Brain microvascular endothelial cell (primary cell): ENCODE data around the gene SLC4A8.

Experiments
- DNase-seq: peaks from one replicate; pipeline ENCODE4 v3.0.0-alpha.2; 2020
- H3K27ac ChIP-seq: fragments of 250-450 bp; sonication (Bioruptor Pico); 2 replicates; pipeline ENCODE4 v1.5.1; 2020; ENCODE audit warnings: mild to moderate bottlenecking, moderate library complexity
- H3K27me3 ChIP-seq: fragments of 250-450 bp; sonication (Bioruptor Pico); replicated peaks from 2 replicates; pipeline ENCODE4 v1.5.1; 2020; ENCODE audit warnings: mild to moderate bottlenecking
- H3K36me3 ChIP-seq: fragments of 250-450 bp; sonication (Bioruptor Pico); replicated peaks from 2 replicates; pipeline ENCODE4 v1.5.1; 2020; ENCODE audit warnings: mild to moderate bottlenecking
- H3K4me3 ChIP-seq: 2 replicates; pipeline ENCODE4 v1.5.1; 2011; ENCODE audit warnings: low read depth, mild to moderate bottlenecking, control low read depth, low read length, moderate library complexity
- CTCF ChIP-seq: IDR thresholded peaks from 2 replicates; pipeline ENCODE4 v1.5.1; 2011; ENCODE audit warnings: low read depth, mild to moderate bottlenecking, moderate library complexity, low read length, control low read depth, inconsistent platforms; ENCODE audit errors: missing control alignments
- in situ Hi-C: cut with HindIII; loops from 2 replicates; pipeline ENCODE4 v1.10.0; 2017; ENCODE audit warnings: low sequenced_read_pairs, low pct_ligation_motif_present

SLC4A8 gene

GRCh38 chr12:51392556-51393237, 31.9 kb upstream of the SLC4A8 start:
- no peak for TF ChIP-seq CTCF
- peak overlapping the region; percentile 20 for H3K4me3 ChIP-seq
- no peak overlapping the region for H3K27ac ChIP-seq
- DNase-seq = no peak
- no peaks in the 10 kb centered on the region for H3K27me3 ChIP-seq
- H3K36me3 ChIP-seq = no peaks in the 10 kb centered on the region
- in situ Hi-C loops = no loop called here

- Histone ChIP-seq H3K36me3 (no peaks in the 10 kb centered on the region), H3K4me3 (no peak overlapping the region), H3K27me3 (no peaks in the 10 kb centered on the region), H3K27ac (peak overlapping the region; percentile 17)
- in situ Hi-C loops = no loop called here
- no peak for TF ChIP-seq CTCF
- peak; percentile 67 for DNase-seq
Measured at GRCh38 chr12:51393676-51394545, 30.7 kb upstream of the SLC4A8 start.

GRCh38 chr12:51395283-51396230, 29.1 kb upstream of the SLC4A8 start:
- no peaks in the 10 kb centered on the region for H3K36me3 ChIP-seq
- H3K27ac ChIP-seq = no peak overlapping the region
- H3K27me3 ChIP-seq = no peaks in the 10 kb centered on the region
- no peak for DNase-seq
- no peak for TF ChIP-seq CTCF
- H3K4me3 ChIP-seq = no peak overlapping the region
- in situ Hi-C loops = no loop called here

- no peak for DNase-seq
- no peak for TF ChIP-seq CTCF
- H3K27ac ChIP-seq = no peak overlapping the region
- no peaks in the 10 kb centered on the region for H3K36me3 ChIP-seq
- no peaks in the 10 kb centered on the region for H3K27me3 ChIP-seq
- in situ Hi-C loops = no loop called here
- no peak overlapping the region for H3K4me3 ChIP-seq
Measured at GRCh38 chr12:51397670-51398069, 27.0 kb upstream of the SLC4A8 start.

- no peak for DNase-seq
- Histone ChIP-seq H3K27ac (no peak overlapping the region), H3K27me3 (no peaks in the 10 kb centered on the region), H3K36me3 (no peaks in the 10 kb centered on the region), H3K4me3 (no peak overlapping the region)
- in situ Hi-C loops = no loop called here
- no peak for TF ChIP-seq CTCF
Measured at GRCh38 chr12:51399891-51400290, 24.7 kb upstream of the SLC4A8 start.
